Hepatocyte (in vitro differentiated cells): ENCODE results near the gene LNX1. TPM values are rescaled to one million over a fixed set of nuclear protein-coding genes. Genes with fewer than 3 reads are reported as not detected.

Source experiments
- DNase-seq: peaks from one replicate; pipeline ENCODE4 v3.0.0-alpha.2; 2016; ENCODE audit warnings: low spot score
- H2AFZ ChIP-seq: fragments of 200-600 bp; sonication (generic); 2 replicates; pipeline ENCODE4 v1.6.0; 2016; ENCODE audit warnings: antibody characterized with exemption, mild to moderate bottlenecking
- H3K27ac ChIP-seq: fragments of 200-600 bp; sonication (generic); 2 replicates; pipeline ENCODE4 v1.5.1; 2016; ENCODE audit warnings: mild to moderate bottlenecking
- H3K27me3 ChIP-seq: fragments of 200-600 bp; sonication (generic); 2 replicates; pipeline ENCODE4 v1.6.1; 2016
- H3K36me3 ChIP-seq: fragments of 200-600 bp; sonication (generic); replicated peaks from 2 replicates; pipeline ENCODE4 v1.5.1; 2016; ENCODE audit warnings: low read depth; ENCODE audit not compliant: insufficient read depth
- H3K4me1 ChIP-seq: fragments of 200-600 bp; sonication (generic); 2 replicates; pipeline ENCODE4 v1.5.1; 2016; ENCODE audit warnings: mild to moderate bottlenecking, moderate library complexity; ENCODE audit not compliant: insufficient read depth
- H3K4me2 ChIP-seq: fragments of 200-600 bp; sonication (generic); 2 replicates; pipeline ENCODE4 v1.6.0; 2016
- H3K4me3 ChIP-seq: fragments of 200-600 bp; sonication (generic); 2 replicates; pipeline ENCODE4 v1.5.1; 2016; ENCODE audit warnings: mild to moderate bottlenecking
- H3K79me2 ChIP-seq: fragments of 200-600 bp; sonication (generic); 2 replicates; pipeline ENCODE4 v1.6.0; 2017; ENCODE audit warnings: mild to moderate bottlenecking
- H3K9me2 ChIP-seq: fragments of 200-600 bp; sonication (generic); replicated peaks from 2 replicates; pipeline ENCODE4 v1.6.0; 2017; ENCODE audit warnings: mild to moderate bottlenecking; ENCODE audit not compliant: insufficient read depth
- H3K9me3 ChIP-seq: fragments of 200-600 bp; sonication (generic); 2 replicates; pipeline ENCODE4 v1.5.1; 2016; ENCODE audit warnings: low read depth, mild to moderate bottlenecking
- H4K20me1 ChIP-seq: fragments of 200-600 bp; sonication (generic); 2 replicates; pipeline ENCODE4 v1.6.0; 2016; ENCODE audit warnings: mild to moderate bottlenecking; ENCODE audit not compliant: insufficient read depth, poor library complexity, severe bottlenecking
- CTCF ChIP-seq: fragments of 200-600 bp; sonication (generic); IDR thresholded peaks from 2 replicates; pipeline ENCODE4 v1.5.1; 2016; ENCODE audit warnings: antibody characterized with exemption, mild to moderate bottlenecking; ENCODE audit not compliant: poor library complexity
- EZH2 ChIP-seq: fragments of 200-600 bp; sonication (generic); IDR thresholded peaks from 2 replicates; pipeline ENCODE4 v1.6.1; 2016; ENCODE audit warnings: antibody characterized with exemption, mild to moderate bottlenecking, borderline replicate concordance
- EZH2phosphoT487 ChIP-seq: fragments of 200-600 bp; sonication (generic); IDR thresholded peaks from one replicate; pipeline ENCODE4 v1.6.1; 2018; ENCODE audit warnings: antibody characterized with exemption, mild to moderate bottlenecking, low read depth, moderate library complexity; ENCODE audit not compliant: unreplicated experiment, severe bottlenecking
- WGBS: methylation state at CpG from one replicate; pipeline ENCODE4 v1.1.6; 2016; ENCODE audit warnings: low lambda C conversion rate; ENCODE audit errors: missing lambda C conversion rate; 5-methylcytosine and 5-hydroxymethylcytosine counted together
- polyA plus RNA-seq: library from polyadenylated mRNA; unstranded; fragments of >200 nt; fragmentation: Nextera tagmentation; extraction: Ambion mirVana; gene quantifications from 2 replicates; pipeline ENCODE4 v1.2.1, GENCODE V29; 2016
- total RNA-seq: library from RNA; depleted of rRNA; stranded (reverse); fragments of >200 nt; gene quantifications from 2 replicates; pipeline ENCODE4 v1.2.3, GENCODE V29; 2014

Gene LNX1
- total and polyA plus RNA-seq, 2 experiments from 2014 or later: 8.4 to 16.7 TPM

GRCh38 chr4:53601251-53601764, 10.0 kb upstream of the LNX1 start:
- 82% methylated on average over 9 of the region's 9 CpGs for WGBS
- Histone ChIP-seq H3K9me2 (no peaks in the 10 kb centered on the region), H3K9me3 (no peaks in the 10 kb centered on the region), H2AFZ (no peak overlapping the region), H3K4me3 (no peak overlapping the region), H3K27ac (no peak overlapping the region), H3K27me3 (no peaks in the 10 kb centered on the region), H3K4me2 (no peak overlapping the region), H3K4me1 (peaks cover 8% of the 10 kb centered on the region), H4K20me1 (no peaks in the 10 kb centered on the region), H3K36me3 (no peaks in the 10 kb centered on the region), H3K79me2 (no peaks in the 10 kb centered on the region)
- TF ChIP-seq EZH2phosphoT487 (no peak), CTCF (peak; percentile 19), EZH2 (no peak)
- no peak for DNase-seq

GRCh38 chr4:53599632-53600031, 8.3 kb upstream of the LNX1 start:
- TF ChIP-seq EZH2phosphoT487 (no peak), EZH2 (no peak), CTCF (no peak)
- H3K27ac ChIP-seq: peak overlapping the region; percentile 66
- H3K36me3 ChIP-seq: no peaks in the 10 kb centered on the region
- H3K79me2 ChIP-seq: no peaks in the 10 kb centered on the region
- H3K27me3 ChIP-seq: no peaks in the 10 kb centered on the region
- H4K20me1 ChIP-seq: no peaks in the 10 kb centered on the region
- 94% methylated on average over 2 of the region's 2 CpGs for WGBS
- peaks cover 8% of the 10 kb centered on the region for H3K4me1 ChIP-seq
- no peak overlapping the region for H2AFZ ChIP-seq
- no peak overlapping the region for H3K4me2 ChIP-seq
- no peak for DNase-seq
- no peaks in the 10 kb centered on the region for H3K9me3 ChIP-seq
- no peaks in the 10 kb centered on the region for H3K9me2 ChIP-seq
- H3K4me3 ChIP-seq: no peak overlapping the region

- Histone ChIP-seq H2AFZ (peak overlapping the region; percentile 9), H3K36me3 (no peaks in the 10 kb centered on the region), H3K79me2 (no peaks in the 10 kb centered on the region), H3K9me2 (no peaks in the 10 kb centered on the region), H3K9me3 (no peaks in the 10 kb centered on the region), H3K27ac (peak overlapping the region; percentile 66), H4K20me1 (no peaks in the 10 kb centered on the region), H3K4me2 (no peak overlapping the region), H3K4me3 (no peak overlapping the region), H3K4me1 (peaks cover 8% of the 10 kb centered on the region), H3K27me3 (no peaks in the 10 kb centered on the region)
- DNase-seq: no peak
- TF ChIP-seq EZH2 (no peak), CTCF (no peak), EZH2phosphoT487 (no peak)
These were observed 7.6 kb upstream of the LNX1 start for GRCh38 chr4:53598901-53599300.

- H4K20me1 ChIP-seq: no peaks in the 10 kb centered on the region
- no peaks in the 10 kb centered on the region for H3K9me3 ChIP-seq
- TF ChIP-seq EZH2phosphoT487: no peak
- TF ChIP-seq EZH2: no peak
- TF ChIP-seq CTCF: no peak
- no peaks in the 10 kb centered on the region for H3K36me3 ChIP-seq
- no peaks in the 10 kb centered on the region for H3K27me3 ChIP-seq
- 59% methylated on average over 4 of the region's 4 CpGs for WGBS
- H3K79me2 ChIP-seq: no peaks in the 10 kb centered on the region
- no peak overlapping the region for H3K4me3 ChIP-seq
- H2AFZ ChIP-seq: peak overlapping the region; percentile 9
- no peak overlapping the region for H3K4me2 ChIP-seq
- no peaks in the 10 kb centered on the region for H3K9me2 ChIP-seq
- peak overlapping the region; percentile 66 for H3K27ac ChIP-seq
- DNase-seq: no peak
- H3K4me1 ChIP-seq: peaks cover 8% of the 10 kb centered on the region
These were observed 7.2 kb upstream of the LNX1 start for GRCh38 chr4:53598483-53598882.
